H1 (cell line): ENCODE measurements around the gene SLC44A1. TPM values are rescaled to one million over a fixed set of nuclear protein-coding genes. Genes with fewer than 3 reads are reported as not detected.

Experiments used
- CTCF ChIA-PET: fragments of 300-600 bp; sonication (Branson Sonifier 250); formaldehyde crosslinking; loops from one replicate; lab custom pipeline; 2021; ENCODE audit not compliant: partially characterized antibody; lab: Charles Lee
- POLR2A ChIA-PET: fragments of 300-600 bp; sonication (Branson Sonifier 250); formaldehyde crosslinking; loops from one replicate; lab custom pipeline; 2021; ENCODE audit warnings: inconsistent platforms; ENCODE audit not compliant: partially characterized antibody; lab: Charles Lee
- DNase-seq, 2 experiments: peaks; one replicate each; pipeline versions ENCODE4 v3.0.0 to v3.0.0-alpha.2; 2010 to 2022; ENCODE audit warnings: low spot score in 2 of 2, low read depth in 1 of 2, mixed read lengths in 1 of 2
- FAIRE-seq: peaks from 2 replicates; lab custom pipeline; 2011; peaks lifted over from hg19 to GRCh38; lab: Jason Lieb, UNC
- H2AFZ ChIP-seq: 2 replicates; pipeline ENCODE4 v1.8.1; 2012; ENCODE audit warnings: low read length, inconsistent platforms
- H2AK5ac ChIP-seq: 2 replicates; pipeline ENCODE4 v1.6.1; 2013; ENCODE audit warnings: low read depth, low read length
- H2BK120ac ChIP-seq: replicated peaks from 2 replicates; pipeline ENCODE3; 2013; ENCODE audit warnings: low read depth, low read length, inconsistent platforms
- H2BK12ac ChIP-seq: 2 replicates; pipeline ENCODE4 v1.6.1; 2013; ENCODE audit warnings: low read depth, low read length
- H2BK15ac ChIP-seq: 2 replicates; pipeline ENCODE4 v1.6.1; 2013; ENCODE audit warnings: low read length
- H2BK20ac ChIP-seq: 2 replicates; pipeline ENCODE4 v1.6.1; 2013; ENCODE audit warnings: low read length
- H2BK5ac ChIP-seq: 2 replicates; pipeline ENCODE4 v1.6.1; 2013; ENCODE audit warnings: low read depth, low read length
- H3K14ac ChIP-seq: 2 replicates; pipeline ENCODE4 v1.6.1; 2013; ENCODE audit warnings: inconsistent platforms; ENCODE audit not compliant: insufficient read length
- H3K18ac ChIP-seq: 2 replicates; pipeline ENCODE4 v1.6.1; 2013; ENCODE audit warnings: low read length; ENCODE audit errors: extremely low read depth
- H3K23ac ChIP-seq: 2 replicates; pipeline ENCODE4 v1.6.1; 2013; ENCODE audit warnings: inconsistent platforms; ENCODE audit not compliant: insufficient read length
- H3K23me2 ChIP-seq: 2 replicates; pipeline ENCODE4 v1.6.1; 2013; ENCODE audit warnings: low read depth, low read length
- H3K27ac ChIP-seq: 2 replicates; pipeline ENCODE4 v1.6.1; 2011; ENCODE audit warnings: low read depth, low read length, inconsistent platforms
- H3K27me3 ChIP-seq, 4 experiments: replicated peaks in 1 of 4; 1 replicate in 1 of 4; 2 replicates in 3 of 4; pipeline versions ENCODE4 v1.6.1 to v1.8.1; 2011 to 2013; ENCODE audit warnings: low read length in 3 of 4, mild to moderate bottlenecking in 3 of 4, inconsistent platforms in 2 of 4, mixed read lengths in 2 of 4, moderate library complexity in 1 of 4; ENCODE audit not compliant: control insufficient read depth in 3 of 4, insufficient read depth in 3 of 4; ENCODE audit errors: extremely low read depth in 1 of 4
- H3K36me3 ChIP-seq, 4 experiments: 2 replicates each; pipeline versions ENCODE4 v1.6.1 to v1.8.1; 2011 to 2013; ENCODE audit warnings: mild to moderate bottlenecking in 4 of 4, low read length in 3 of 4, moderate library complexity in 2 of 4, control low read depth in 1 of 4, inconsistent platforms in 1 of 4; ENCODE audit not compliant: insufficient read depth in 4 of 4, control insufficient read depth in 2 of 4
- H3K4ac ChIP-seq: replicated peaks from 2 replicates; pipeline ENCODE3; 2013; ENCODE audit warnings: low read length, low read depth, mixed read lengths, inconsistent platforms; ENCODE audit not compliant: insufficient read length
- H3K4me1 ChIP-seq, 4 experiments: replicated peaks in 1 of 4; 1 replicate in 1 of 4; 2 replicates in 3 of 4; pipeline versions ENCODE4 v1.6.1 to v1.8.1; 2011 to 2013; ENCODE audit warnings: low read length in 3 of 4, inconsistent platforms in 2 of 4, mixed read lengths in 1 of 4; ENCODE audit not compliant: insufficient read depth in 4 of 4, control insufficient read depth in 3 of 4
- H3K4me2 ChIP-seq, 2 experiments: 2 replicates each; pipeline versions ENCODE4 v1.6.1 to v1.8.1; 2011 to 2013; ENCODE audit warnings: low read depth in 2 of 2, low read length in 2 of 2, control low read depth in 1 of 2, inconsistent platforms in 1 of 2, mild to moderate bottlenecking in 1 of 2; ENCODE audit not compliant: insufficient read depth in 1 of 2
- H3K4me3 ChIP-seq, 4 experiments: fragments of 200-600, 300-600 bp in 1 of 4; sonication (generic), shearing (Covaris generic), sonication (Bioruptor Twin) in 1 of 4; 2 replicates each; pipeline versions ENCODE4 v1.5.1 to v1.8.1; 2011 to 2016; ENCODE audit warnings: low read length in 4 of 4, low read depth in 3 of 4, control low read depth in 2 of 4, inconsistent platforms in 2 of 4, mild to moderate bottlenecking in 2 of 4, mixed read lengths in 1 of 4, moderate library complexity in 1 of 4; ENCODE audit not compliant: insufficient read depth in 2 of 4; ENCODE audit errors: extremely low read depth in 1 of 4
- H3K56ac ChIP-seq: replicated peaks from 2 replicates; pipeline ENCODE3; 2013; ENCODE audit warnings: low read depth, mild to moderate bottlenecking, mixed read lengths, low read length, inconsistent platforms; ENCODE audit not compliant: insufficient read length
- H3K79me1 ChIP-seq: 2 replicates; pipeline ENCODE4 v1.6.1; 2013; ENCODE audit warnings: low read depth, low read length, control low read depth
- H3K79me2 ChIP-seq, 2 experiments: 2 replicates each; pipeline versions ENCODE4 v1.6.1 to v1.8.1; 2012 to 2013; ENCODE audit warnings: low read length in 2 of 2, mild to moderate bottlenecking in 2 of 2, inconsistent platforms in 1 of 2; ENCODE audit not compliant: insufficient read depth in 2 of 2, control insufficient read depth in 1 of 2
- H3K9ac ChIP-seq, 4 experiments: replicated peaks in 1 of 4; 1 replicate in 1 of 4; 2 replicates in 3 of 4; pipeline versions ENCODE4 v1.6.1 to v1.8.1; 2011 to 2013; ENCODE audit warnings: low read depth in 3 of 4, low read length in 3 of 4, control low read depth in 2 of 4, mild to moderate bottlenecking in 2 of 4, moderate library complexity in 2 of 4, inconsistent platforms in 1 of 4; ENCODE audit errors: extremely low read depth in 1 of 4
- H3K9me3 ChIP-seq, 2 experiments: 2 replicates each; pipeline versions ENCODE4 v1.6.1 to v1.8.1; 2012 to 2013; ENCODE audit warnings: mild to moderate bottlenecking in 2 of 2, moderate library complexity in 2 of 2, control low read depth in 1 of 2, inconsistent platforms in 1 of 2, low read depth in 1 of 2, low read length in 1 of 2, mixed read lengths in 1 of 2; ENCODE audit not compliant: insufficient read depth in 2 of 2
- H4K20me1 ChIP-seq, 2 experiments: replicated peaks in 1 of 2; 2 replicates each; pipeline versions ENCODE3 to v1.8.1; 2011 to 2013; ENCODE audit warnings: inconsistent platforms in 2 of 2, low read length in 2 of 2, mild to moderate bottlenecking in 1 of 2; ENCODE audit not compliant: insufficient read depth in 2 of 2, control insufficient read depth in 1 of 2
- H4K5ac ChIP-seq: 2 replicates; pipeline ENCODE4 v1.6.1; 2013; ENCODE audit warnings: low read length, low read depth, mixed read lengths, inconsistent platforms; ENCODE audit not compliant: insufficient read length
- H4K8ac ChIP-seq: 2 replicates; pipeline ENCODE4 v1.8.0; 2013; ENCODE audit warnings: mild to moderate bottlenecking, moderate library complexity, low read length, inconsistent platforms; ENCODE audit not compliant: insufficient read depth; ENCODE audit errors: extremely low read depth
- H4K91ac ChIP-seq: replicated peaks from 2 replicates; pipeline ENCODE3; 2013; ENCODE audit warnings: low read length, mixed read lengths, inconsistent platforms; ENCODE audit not compliant: insufficient read length
- SIN3A ChIP-seq, 2 experiments: IDR thresholded peaks in 1 of 2; conservative IDR thresholded peaks in 1 of 2; 2 replicates each; pipeline ENCODE4 v1.6.1; 2011 to 2012; ENCODE audit warnings: low read length in 2 of 2, improper control_type of control experiment in 1 of 2, low read depth in 1 of 2, mild to moderate bottlenecking in 1 of 2
- WGBS, 2 experiments: shearing (Covaris generic) in 1 of 2; methylation state at CpG; one replicate each; pipeline versions ENCODE4 v1.1.6 to v1.1.7; 2013 to 2015; ENCODE audit warnings: low lambda C conversion rate in 2 of 2, mixed read lengths in 2 of 2, inconsistent platforms in 1 of 2, low coverage in 1 of 2, missing lambda C conversion rate in 1 of 2; ENCODE audit not compliant: insufficient replicate concordance in 2 of 2, insufficient coverage in 1 of 2, insufficient read length in 1 of 2; ENCODE audit errors: extremely low coverage in 1 of 2, missing lambda C conversion rate in 1 of 2; 5-methylcytosine and 5-hydroxymethylcytosine counted together
- polyA plus RNA-seq, 7 experiments: library from polyadenylated mRNA; depleted of rRNA in 3 of 7; stranded (reverse) in 5 of 7; unstranded in 2 of 7; fragments of >200 nt in 5 of 7; fragments of 200-250 nt in 2 of 7; gene quantifications; 1 replicate in 5 of 7; 2 replicates in 1 of 7; 4 replicates in 1 of 7; pipeline versions ENCODE4 v1.2.1 to v1.2.3, GENCODE V29; 2011 to 2013; ENCODE audit warnings: missing spikeins in 2 of 7, mixed read lengths in 2 of 7
- total RNA-seq: library from RNA; stranded (reverse); fragmentation: NEBNext Ultra II Directional; extraction: Animal tissue kit (Norgen Biotek cat#: 25700); gene quantifications from 2 replicates; pipeline ENCODE4 v1.2.1, GENCODE V29; 2021

The SLC44A1 gene
- total and polyA plus RNA-seq, 2 of the 8 experiments (the other 6 are each of a cell fraction or from before 2014, with no cell fraction given), result 30.5 to 71.2 TPM

GRCh38 chr9:105251133-105251532 is 6.7 kb downstream of the SLC44A1 start:
- peaks cover 2 to 4% of the 10 kb centered on the region in 2 experiments for H4K20me1 ChIP-seq
- no peak overlapping the region for H4K5ac ChIP-seq
- H3K36me3 ChIP-seq, result no peaks in the 10 kb centered on the region
- no peak for TF ChIP-seq SIN3A (conservative IDR thresholded peaks at IDR 0.05 in 1 of 2, IDR thresholded peaks at IDR 0.05 in 1 of 2; ENCODE audit: low read depth in 1 of 2, low read length in 2 of 2)
- H3K79me1 ChIP-seq, result peaks cover 3% of the 10 kb centered on the region
- ChIA-PET POLR2A (interaction anchor here (0.5 to 1.1 kb wide), 2 partner anchors 11 to 47 kb away, joined by 3 read pairs; no protein-coding TSS in a partner anchor), CTCF (no interaction called here)
- FAIRE-seq (no peak), DNase-seq (no peak)
- H3K14ac ChIP-seq, result no peak overlapping the region
- no peak overlapping the region for H2AFZ ChIP-seq
- no peak overlapping the region for H3K23ac ChIP-seq
- no peak overlapping the region for H3K4me3 ChIP-seq
- H3K4me1 ChIP-seq, result peaks cover 0 to 21% (median 12%) of the 10 kb centered on the region in 4 experiments; a peak in 6 of 7 replicates
- no peak overlapping the region for H3K4ac ChIP-seq
- H3K4me2 ChIP-seq, result no peak overlapping the region; a peak in 1 of 4 replicates
- H2BK20ac ChIP-seq, result no peak overlapping the region
- H3K9me3 ChIP-seq, result no peaks in the 10 kb centered on the region
- H3K27me3 ChIP-seq, result no peaks in the 10 kb centered on the region
- H2BK15ac ChIP-seq, result no peak overlapping the region
- no peak overlapping the region for H2BK5ac ChIP-seq
- no peak overlapping the region for H2AK5ac ChIP-seq
- no peaks in the 10 kb centered on the region for H3K23me2 ChIP-seq
- 94% methylated on average over 8 of the region's 8 CpGs; no CpG with 5 or more reads in 1 of the 2 experiments for WGBS, 2 experiments
- no peak overlapping the region for H3K27ac ChIP-seq
- H2BK120ac ChIP-seq, result no peak overlapping the region
- H3K56ac ChIP-seq, result no peak overlapping the region
- no peak overlapping the region for H4K8ac ChIP-seq
- H3K79me2 ChIP-seq, result peaks cover 24 to 100% of the 10 kb centered on the region in 2 experiments
- H3K18ac ChIP-seq, result no peak overlapping the region
- no peak overlapping the region for H2BK12ac ChIP-seq
- no peak overlapping the region for H3K9ac ChIP-seq
- H4K91ac ChIP-seq, result no peak overlapping the region
